ENCODE measurements around the gene GASK1A.

Gene GASK1A

DNA sequence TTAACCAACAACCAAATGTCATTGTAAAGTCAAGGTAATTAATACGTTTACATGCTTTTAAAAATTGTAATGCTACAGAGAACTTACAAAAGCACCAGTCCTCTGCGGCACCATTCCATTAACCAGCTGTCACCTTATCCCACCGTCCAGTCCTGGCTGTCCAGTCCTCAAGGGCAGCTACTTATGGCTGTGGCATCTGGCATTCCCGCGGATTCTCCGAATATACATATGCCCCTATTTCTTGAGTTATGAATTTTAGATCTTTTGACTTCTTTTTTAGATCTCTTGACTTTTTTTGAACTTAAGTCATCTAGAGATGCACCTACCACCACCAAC, 127.2 kb downstream of the GASK1A start:
- DNase-seq (no peak), ATAC-seq (ENCODE audit: insufficient read depth, low read depth) (peak; percentile 11)
- Histone ChIP-seq H3K36me3 (ENCODE audit: insufficient read depth, low read length) (no peaks in the 10 kb centered on the region), H3K4me3 (ENCODE audit: low read depth in 1 of 2, low read length in 2 of 2) (peak overlapping the region; percentile 73 to 86; a peak in 3 of 4 replicates), H3K9ac (ENCODE audit: low read depth, low read length) (peak overlapping the region; percentile 78; the same call in 1 of the 2 replicates), H3K27ac (ENCODE audit: low read length) (no peak overlapping the region), H3K9me3 (ENCODE audit: insufficient read depth, low read length, severe bottlenecking) (no peaks in the 10 kb centered on the region), H3K79me2 (ENCODE audit: insufficient read depth, low read length) (peaks cover 40% of the 10 kb centered on the region), H3K4me2 (ENCODE audit: insufficient read depth, low read length) (peak overlapping the region; percentile 90), H2AFZ (ENCODE audit: low read depth, low read length) (peak overlapping the region; percentile 79), H3K4me1 (ENCODE audit: insufficient read depth, low read length) (peaks cover 30% of the 10 kb centered on the region), H3K27me3 (ENCODE audit: insufficient read depth, low read length, poor library complexity) (no peaks in the 10 kb centered on the region), H4K20me1 (ENCODE audit: insufficient read depth, low read length) (peaks cover 23% of the 10 kb centered on the region; the same call in 1 of the 2 replicates)
- TF ChIP-seq, protein P1, sequence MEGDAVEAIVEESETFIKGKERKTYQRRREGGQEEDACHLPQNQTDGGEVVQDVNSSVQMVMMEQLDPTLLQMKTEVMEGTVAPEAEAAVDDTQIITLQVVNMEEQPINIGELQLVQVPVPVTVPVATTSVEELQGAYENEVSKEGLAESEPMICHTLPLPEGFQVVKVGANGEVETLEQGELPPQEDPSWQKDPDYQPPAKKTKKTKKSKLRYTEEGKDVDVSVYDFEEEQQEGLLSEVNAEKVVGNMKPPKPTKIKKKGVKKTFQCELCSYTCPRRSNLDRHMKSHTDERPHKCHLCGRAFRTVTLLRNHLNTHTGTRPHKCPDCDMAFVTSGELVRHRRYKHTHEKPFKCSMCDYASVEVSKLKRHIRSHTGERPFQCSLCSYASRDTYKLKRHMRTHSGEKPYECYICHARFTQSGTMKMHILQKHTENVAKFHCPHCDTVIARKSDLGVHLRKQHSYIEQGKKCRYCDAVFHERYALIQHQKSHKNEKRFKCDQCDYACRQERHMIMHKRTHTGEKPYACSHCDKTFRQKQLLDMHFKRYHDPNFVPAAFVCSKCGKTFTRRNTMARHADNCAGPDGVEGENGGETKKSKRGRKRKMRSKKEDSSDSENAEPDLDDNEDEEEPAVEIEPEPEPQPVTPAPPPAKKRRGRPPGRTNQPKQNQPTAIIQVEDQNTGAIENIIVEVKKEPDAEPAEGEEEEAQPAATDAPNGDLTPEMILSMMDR (IDR thresholded peaks at IDR 0.05; ENCODE audit: borderline replicate concordance, extremely low read depth, low read length, poor library complexity, severe bottlenecking) = no peak
- TF ChIP-seq EZH2 (IDR thresholded peaks at IDR 0.05; ENCODE audit: borderline replicate concordance, low read depth, low read length, severe bottlenecking) = no peak
